NK-92 (cell line): Measurements from ENCODE around the gene REXO1.
"Not testable (repeated sequence)": the region's sequence is repeated elsewhere in the genome, so short reads cannot be mapped to it uniquely, and the experiment has no call there.

ENCODE experiments used
- DNase-seq: peaks from one replicate; lab custom pipeline; 2025; ENCODE audit not compliant: unreplicated experiment; lab: John Stamatoyannopoulos, UW

REXO1 gene

GRCh38 chr19:1875646-1876495 lies 27.6 kb upstream of the REXO1 start:
- no peak for DNase-seq

GRCh38 chr19:1875265-1875645 lies 27.0 kb upstream of the REXO1 start:
- not testable (repeated sequence) for DNase-seq

GRCh38 chr19:1874554-1875185 lies 26.4 kb upstream of the REXO1 start:
- DNase-seq = no peak

GRCh38 chr19:1873524-1874473 lies 25.5 kb upstream of the REXO1 start:
- DNase-seq = no peak

- no peak for DNase-seq
These were observed 24.7 kb upstream of the REXO1 start for GRCh38 chr19:1872807-1873523.

GRCh38 chr19:1871630-1872029 lies 23.3 kb upstream of the REXO1 start:
- DNase-seq = no peak

GRCh38 chr19:1871140-1871597 lies 22.9 kb upstream of the REXO1 start:
- DNase-seq = no peak

GRCh38 chr19:1868971-1869370 lies 20.7 kb upstream of the REXO1 start:
- DNase-seq = no peak

GRCh38 chr19:1867349-1867724 lies 19.1 kb upstream of the REXO1 start:
- no peak for DNase-seq

- no peak for DNase-seq
These were observed 18.5 kb upstream of the REXO1 start for GRCh38 chr19:1866693-1867348.

GRCh38 chr19:1865172-1866010 lies 17.1 kb upstream of the REXO1 start:
- no peak for DNase-seq

GRCh38 chr19:1864480-1865171 lies 16.3 kb upstream of the REXO1 start:
- DNase-seq = no peak

- no peak for DNase-seq
These were observed 15.6 kb upstream of the REXO1 start for GRCh38 chr19:1863638-1864479.

GRCh38 chr19:1863328-1863637 lies 15.0 kb upstream of the REXO1 start, which contains the start of gene KLF16:
KLF16 (minus strand) TSS chr19:1863579; CDS start chr19:1863497, 82 bp downstream.
- no peak for DNase-seq

GRCh38 chr19:1862424-1863327 lies 14.4 kb upstream of the REXO1 start:
- no peak for DNase-seq

GRCh38 chr19:1862068-1862423 lies 13.8 kb upstream of the REXO1 start:
- no peak for DNase-seq

- DNase-seq = no peak
These were observed 13.3 kb upstream of the REXO1 start for GRCh38 chr19:1861599-1862031.
